Measurements from ENCODE around the gene REC8. TPM values are rescaled to one million over a fixed set of nuclear protein-coding genes. Genes with fewer than 3 reads are reported as not detected.

REC8 gene
- total RNA-seq, 1 experiment from 2014 or later = 9.8 TPM

DNA sequence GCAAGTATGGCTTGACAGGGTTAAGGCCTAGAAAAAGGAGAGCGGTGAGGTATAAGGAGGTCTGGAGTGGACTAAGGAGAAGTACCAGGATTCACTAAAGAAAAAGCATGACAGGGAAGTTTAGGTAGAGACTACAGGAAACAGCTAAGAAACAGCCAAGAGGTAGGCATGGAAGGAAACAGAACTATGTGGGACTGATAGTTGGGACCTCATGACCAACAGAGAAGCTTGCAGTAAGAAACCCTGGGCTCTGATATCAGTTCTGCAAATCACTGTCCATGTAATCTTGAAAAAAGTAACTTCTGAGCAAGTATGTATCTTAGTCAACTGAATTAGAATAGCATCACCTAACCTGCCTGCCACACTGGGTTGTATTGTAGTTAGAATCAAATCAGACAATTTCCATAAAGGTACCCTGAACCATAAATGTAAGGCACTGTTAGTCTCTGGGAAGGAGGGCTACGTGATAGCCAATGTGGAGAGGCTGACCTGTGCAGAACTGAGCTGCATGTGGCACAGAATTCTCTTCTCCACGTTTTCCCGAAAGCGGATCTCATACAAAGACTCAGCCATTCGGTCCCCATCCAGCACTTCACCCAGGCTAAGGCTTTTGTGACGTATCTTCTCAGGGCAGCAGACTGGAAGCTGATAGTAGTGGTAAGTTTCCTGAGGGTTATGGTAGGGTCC, 22.4 kb downstream of the REC8 start:
- TF ChIP-seq POLR2AphosphoS5 (IDR thresholded peaks at IDR 0.05; ENCODE audit: low read depth, low read length) = no peak
- no peak for TF ChIP-seq TCF7L2 (IDR thresholded peaks at IDR 0.05; ENCODE audit: low read depth, low read length)
- TF ChIP-seq, protein P1, sequence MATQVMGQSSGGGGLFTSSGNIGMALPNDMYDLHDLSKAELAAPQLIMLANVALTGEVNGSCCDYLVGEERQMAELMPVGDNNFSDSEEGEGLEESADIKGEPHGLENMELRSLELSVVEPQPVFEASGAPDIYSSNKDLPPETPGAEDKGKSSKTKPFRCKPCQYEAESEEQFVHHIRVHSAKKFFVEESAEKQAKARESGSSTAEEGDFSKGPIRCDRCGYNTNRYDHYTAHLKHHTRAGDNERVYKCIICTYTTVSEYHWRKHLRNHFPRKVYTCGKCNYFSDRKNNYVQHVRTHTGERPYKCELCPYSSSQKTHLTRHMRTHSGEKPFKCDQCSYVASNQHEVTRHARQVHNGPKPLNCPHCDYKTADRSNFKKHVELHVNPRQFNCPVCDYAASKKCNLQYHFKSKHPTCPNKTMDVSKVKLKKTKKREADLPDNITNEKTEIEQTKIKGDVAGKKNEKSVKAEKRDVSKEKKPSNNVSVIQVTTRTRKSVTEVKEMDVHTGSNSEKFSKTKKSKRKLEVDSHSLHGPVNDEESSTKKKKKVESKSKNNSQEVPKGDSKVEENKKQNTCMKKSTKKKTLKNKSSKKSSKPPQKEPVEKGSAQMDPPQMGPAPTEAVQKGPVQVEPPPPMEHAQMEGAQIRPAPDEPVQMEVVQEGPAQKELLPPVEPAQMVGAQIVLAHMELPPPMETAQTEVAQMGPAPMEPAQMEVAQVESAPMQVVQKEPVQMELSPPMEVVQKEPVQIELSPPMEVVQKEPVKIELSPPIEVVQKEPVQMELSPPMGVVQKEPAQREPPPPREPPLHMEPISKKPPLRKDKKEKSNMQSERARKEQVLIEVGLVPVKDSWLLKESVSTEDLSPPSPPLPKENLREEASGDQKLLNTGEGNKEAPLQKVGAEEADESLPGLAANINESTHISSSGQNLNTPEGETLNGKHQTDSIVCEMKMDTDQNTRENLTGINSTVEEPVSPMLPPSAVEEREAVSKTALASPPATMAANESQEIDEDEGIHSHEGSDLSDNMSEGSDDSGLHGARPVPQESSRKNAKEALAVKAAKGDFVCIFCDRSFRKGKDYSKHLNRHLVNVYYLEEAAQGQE (IDR thresholded peaks at IDR 0.05; ENCODE audit: insufficient read depth in 1 of 2, low read depth in 2 of 2, low read length in 1 of 2) = no peak
- TF ChIP-seq, protein P2, sequence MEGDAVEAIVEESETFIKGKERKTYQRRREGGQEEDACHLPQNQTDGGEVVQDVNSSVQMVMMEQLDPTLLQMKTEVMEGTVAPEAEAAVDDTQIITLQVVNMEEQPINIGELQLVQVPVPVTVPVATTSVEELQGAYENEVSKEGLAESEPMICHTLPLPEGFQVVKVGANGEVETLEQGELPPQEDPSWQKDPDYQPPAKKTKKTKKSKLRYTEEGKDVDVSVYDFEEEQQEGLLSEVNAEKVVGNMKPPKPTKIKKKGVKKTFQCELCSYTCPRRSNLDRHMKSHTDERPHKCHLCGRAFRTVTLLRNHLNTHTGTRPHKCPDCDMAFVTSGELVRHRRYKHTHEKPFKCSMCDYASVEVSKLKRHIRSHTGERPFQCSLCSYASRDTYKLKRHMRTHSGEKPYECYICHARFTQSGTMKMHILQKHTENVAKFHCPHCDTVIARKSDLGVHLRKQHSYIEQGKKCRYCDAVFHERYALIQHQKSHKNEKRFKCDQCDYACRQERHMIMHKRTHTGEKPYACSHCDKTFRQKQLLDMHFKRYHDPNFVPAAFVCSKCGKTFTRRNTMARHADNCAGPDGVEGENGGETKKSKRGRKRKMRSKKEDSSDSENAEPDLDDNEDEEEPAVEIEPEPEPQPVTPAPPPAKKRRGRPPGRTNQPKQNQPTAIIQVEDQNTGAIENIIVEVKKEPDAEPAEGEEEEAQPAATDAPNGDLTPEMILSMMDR (IDR thresholded peaks at IDR 0.05) = no peak
- no peak for TF ChIP-seq SIN3A (IDR thresholded peaks at IDR 0.05; ENCODE audit: borderline replicate concordance, insufficient read depth, low read depth, low read length)
- peak overlapping the region; percentile 68 to 73 for H3K4me3 ChIP-seq (ENCODE audit: low read depth in 2 of 2, low read length in 2 of 2)
- ChIA-PET POLR2A (interaction anchor here (0.6 kb wide), 1 partner anchor 59 kb away, joined by 24 read pairs; no protein-coding TSS in a partner anchor), CTCF (no interaction called here)
- no peaks in the 10 kb centered on the region for H3K27me3 ChIP-seq (ENCODE audit: control insufficient read depth, insufficient read depth, low read length)
- ATAC-seq = no peak
- no peaks in the 10 kb centered on the region for H3K9me3 ChIP-seq (ENCODE audit: control insufficient read depth, insufficient read depth, low read depth, low read length)
- in situ Hi-C loops (cut with HindIII; ENCODE audit: low pct_unique_long_range_greater_than_20kb, low sequenced_read_pairs) (no loop called here), intact Hi-C loops (cut with micrococcal nuclease; ENCODE audit: unreplicated experiment) (no loop called here)
- H3K36me3 ChIP-seq (ENCODE audit: control insufficient read depth, insufficient read depth, low read length) = peaks cover 4% of the 10 kb centered on the region
- no peak for DNase-seq (ENCODE audit: low read depth, low spot score)
- BruUV-seq (replicated peaks) = TSS peak; percentile 65
- peaks cover 4% of the 10 kb centered on the region for H3K4me1 ChIP-seq (ENCODE audit: control insufficient read depth, insufficient read depth, low read length)
- peak overlapping the region; percentile 92 for H3K27ac ChIP-seq (ENCODE audit: low read length)

DNA sequence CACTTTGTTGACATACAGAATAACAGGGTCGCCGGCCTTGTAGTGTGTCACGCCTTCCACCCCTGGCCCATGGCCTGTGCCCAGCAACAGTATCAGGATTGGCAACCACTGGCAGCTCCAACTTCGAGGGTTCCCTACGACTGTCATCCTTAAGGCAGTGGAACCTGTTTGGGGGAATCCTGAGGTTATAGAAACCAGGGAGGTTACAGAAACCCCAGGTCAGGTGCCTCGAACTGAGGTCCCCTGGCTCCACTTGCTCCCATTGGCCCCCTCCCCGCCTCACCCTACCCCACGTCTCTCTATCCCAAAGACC, 22.9 kb downstream of the REC8 start:
- no peak for TF ChIP-seq POLR2AphosphoS5 (IDR thresholded peaks at IDR 0.05; ENCODE audit: low read depth, low read length)
- TF ChIP-seq, protein P1 (IDR thresholded peaks at IDR 0.05; ENCODE audit: insufficient read depth in 1 of 2, low read depth in 2 of 2, low read length in 1 of 2) = no peak
- no peak for TF ChIP-seq SIN3A (IDR thresholded peaks at IDR 0.05; ENCODE audit: borderline replicate concordance, insufficient read depth, low read depth, low read length)
- H3K27me3 ChIP-seq (ENCODE audit: control insufficient read depth, insufficient read depth, low read length) = no peaks in the 10 kb centered on the region
- POLR2A ChIA-PET = interaction anchor here (0.6 kb wide), 1 partner anchor 59 kb away, joined by 24 read pairs; no protein-coding TSS in a partner anchor
- BruUV-seq (replicated peaks) = no TSS peak
- peaks cover 2% of the 10 kb centered on the region for H3K4me1 ChIP-seq (ENCODE audit: control insufficient read depth, insufficient read depth, low read length)
- peak overlapping the region; percentile 68 to 73 for H3K4me3 ChIP-seq (ENCODE audit: low read depth in 2 of 2, low read length in 2 of 2)
- intact Hi-C loops (cut with micrococcal nuclease; ENCODE audit: unreplicated experiment) (no loop called here), in situ Hi-C loops (cut with HindIII; ENCODE audit: low pct_unique_long_range_greater_than_20kb, low sequenced_read_pairs) (no loop called here)
- ATAC-seq (no peak), DNase-seq (ENCODE audit: low read depth, low spot score) (no peak)
- peak overlapping the region; percentile 92 for H3K27ac ChIP-seq (ENCODE audit: low read length)
- no peaks in the 10 kb centered on the region for H3K9me3 ChIP-seq (ENCODE audit: control insufficient read depth, insufficient read depth, low read depth, low read length)
- CTCF ChIA-PET = no interaction called here
- peaks cover 4% of the 10 kb centered on the region for H3K36me3 ChIP-seq (ENCODE audit: control insufficient read depth, insufficient read depth, low read length)
